ENCODE measurements around the gene MSRB2.

Gene MSRB2

GRCh38 chr10:23114228-23114850, 19.0 kb downstream of the MSRB2 start:
- DNase-seq = no peak

- no peak for DNase-seq
These were observed 21.3 kb downstream of the MSRB2 start for GRCh38 chr10:23116486-23117205.

GRCh38 chr10:23120001-23120934, 24.9 kb downstream of the MSRB2 start:
- no peak for DNase-seq

- DNase-seq = no peak
These were observed 25.8 kb downstream of the MSRB2 start for GRCh38 chr10:23121135-23121534.

- no peak for DNase-seq
These were observed 41.1 kb downstream of the MSRB2 start for GRCh38 chr10:23136462-23136861.

GRCh38 chr10:23139677-23140076, 44.3 kb downstream of the MSRB2 start:
- no peak for DNase-seq

GRCh38 chr10:23141995-23142394, 46.6 kb downstream of the MSRB2 start:
- DNase-seq = no peak

GRCh38 chr10:23146258-23146657, 50.9 kb downstream of the MSRB2 start:
- no peak for DNase-seq

- DNase-seq = no peak
These were observed 51.7 kb downstream of the MSRB2 start for GRCh38 chr10:23147035-23147434.

- DNase-seq = no peak
These were observed 52.8 kb downstream of the MSRB2 start for GRCh38 chr10:23148214-23148613.

GRCh38 chr10:23150091-23150490, 54.7 kb downstream of the MSRB2 start:
- DNase-seq = no peak

- no peak for DNase-seq
These were observed 55.2 kb downstream of the MSRB2 start for GRCh38 chr10:23150610-23151009.

GRCh38 chr10:23151071-23151470, 55.7 kb downstream of the MSRB2 start:
- DNase-seq = no peak

GRCh38 chr10:23155169-23155568, 59.8 kb downstream of the MSRB2 start:
- DNase-seq = no peak

- DNase-seq = no peak
These were observed 61.2 kb downstream of the MSRB2 start for GRCh38 chr10:23156447-23157150.

GRCh38 chr10:23157239-23157681, 61.9 kb downstream of the MSRB2 start:
- no peak for DNase-seq

- peak; percentile 41 for DNase-seq
These were observed 62.5 kb downstream of the MSRB2 start for GRCh38 chr10:23157691-23158369.

- DNase-seq = peak; percentile 50
These were observed 63.0 kb downstream of the MSRB2 start for GRCh38 chr10:23158370-23158769.

GRCh38 chr10:23171232-23171876, 76.0 kb downstream of the MSRB2 start:
- DNase-seq = peak; percentile 35
